K562 (cell line): ENCODE measurements around the gene SP2. TPM values are rescaled to one million over a fixed set of nuclear protein-coding genes. Genes with fewer than 3 reads are reported as not detected.
A peak's percentile ranks its signal among the peaks of the same experiment; 100 is the strongest.

Experiments used
- BCOR ChIP-seq: fragments of 450-650 bp; IDR thresholded peaks from 2 replicates; pipeline ENCODE4 v1.6.1; 2016
- FOXK2 ChIP-seq, 2 experiments: fragments of 450-650 bp; IDR thresholded peaks in 1 of 2; conservative IDR thresholded peaks in 1 of 2; 2 replicates each; pipeline ENCODE4 v1.6.1; 2016; ENCODE audit warnings: low read depth in 2 of 2, mild to moderate bottlenecking in 1 of 2
- KAT7 ChIP-seq: sonication (generic); formaldehyde crosslinking; IDR thresholded peaks from 2 replicates; pipeline ENCODE4 v1.8.0; 2022; ENCODE audit warnings: missing genetic modification reagents, mild to moderate bottlenecking, borderline replicate concordance
- UBTF ChIP-seq, 2 experiments: IDR thresholded peaks; 2 replicates each; pipeline ENCODE4 v1.6.1; 2012; ENCODE audit warnings: improper control_type of control experiment in 2 of 2, low read depth in 2 of 2, low read length in 2 of 2, borderline replicate concordance in 1 of 2
- ZBTB11 ChIP-seq, 3 experiments: fragments of 200-800 bp in 1 of 3; fragments of 250-450 bp in 1 of 3; fragments of 450-650 bp in 1 of 3; sonication (Bioruptor Pico) in 1 of 3; sonication (Bioruptor generic) in 1 of 3; formaldehyde crosslinking in 1 of 3; IDR thresholded peaks; 2 replicates each; pipeline versions ENCODE4 v1.6.1 to v1.8.0; 2016 to 2022; ENCODE audit warnings: mild to moderate bottlenecking in 2 of 3, missing genetic modification characterization in 2 of 3, missing compliant biosample characterization in 1 of 3, moderate library complexity in 1 of 3
- ZBTB2 ChIP-seq: fragments of 450-650 bp; IDR thresholded peaks from 2 replicates; pipeline ENCODE4 v1.6.1; 2016; ENCODE audit warnings: antibody characterized with exemption
- ZEB2 ChIP-seq: fragments of 450-650 bp; IDR thresholded peaks from 2 replicates; pipeline ENCODE4 v1.6.1; 2016
- polyA plus RNA-seq, 8 experiments: library from polyadenylated mRNA; depleted of rRNA in 4 of 8; stranded (reverse) in 5 of 8; unstranded in 3 of 8; fragments of >200 nt; fragmentation: Nextera tagmentation in 2 of 8; fragmentation: Illumina TruSeq in 1 of 8; extraction: Ambion mirVana in 2 of 8; extraction: Trizol in 1 of 8; gene quantifications; 2 replicates each; pipeline versions ENCODE4 v1.2.1 to v1.2.3, GENCODE V29; 2011 to 2014; ENCODE audit warnings: inconsistent platforms in 1 of 8, missing spikeins in 1 of 8
- total RNA-seq, 7 experiments: library from RNA; depleted of rRNA in 6 of 7; stranded (reverse); fragments of >200 nt in 6 of 7; fragmentation: Illumina TruSeq in 2 of 7; extraction: Trizol in 2 of 7; gene quantifications; 2 replicates each; pipeline versions ENCODE4 v1.2.1 to v1.2.3, GENCODE V29; 2011 to 2021; ENCODE audit warnings: low replicate concordance in 1 of 7

Gene SP2
- total and polyA plus RNA-seq, 9 of the 15 experiments (the other 6 are each of a cell fraction or from before 2014, with no cell fraction given) = 0.77 to 22.3 (median 2.3) TPM

- TF ChIP-seq ZBTB2 = no peak
- TF ChIP-seq KAT7 (CRISPR knock-in tag) = 0 out of 2 replicates have a peak, but pooled peaks have one; percentile 76
- TF ChIP-seq FOXK2 (conservative IDR thresholded peaks at IDR 0.05 in 1 of 2, IDR thresholded peaks at IDR 0.05 in 1 of 2; ENCODE audit: low read depth in 2 of 2) = peak in 1 of 2 experiments; percentile 52; a peak in 1 of 4 replicates
- TF ChIP-seq ZEB2 = 0 out of 2 replicates have a peak, but pooled peaks have one; percentile 12
- peak in 1 of 3 experiments; percentile 19; a peak in 1 of 6 replicates for TF ChIP-seq ZBTB11 (CRISPR knock-in tag; IDR thresholded peaks at IDR 0.05)
- no peak for TF ChIP-seq BCOR
- TF ChIP-seq UBTF (IDR thresholded peaks at IDR 0.05; ENCODE audit: borderline replicate concordance in 1 of 2, low read depth in 2 of 2, low read length in 2 of 2) = 0 out of 4 replicates have a peak, but pooled peaks of 1 of the 2 experiments have one; percentile 7
Measured at GRCh38 chr17:47894498-47895346, 1.3 kb upstream of the SP2 start (continued).
